Common myeloid progenitor, CD34-positive (primary cell): Measurements from ENCODE around the gene MARCHF11.

Source experiments
- CTCF ChIA-PET: fragments of 350-600 bp; sonication (Branson Sonifier 250); formaldehyde crosslinking; loops from one replicate; lab custom pipeline; 2021; ENCODE audit warnings: antibody characterized with exemption; lab: Charles Lee
- POLR2A ChIA-PET: fragments of 350-600 bp; sonication (Branson Sonifier 250); formaldehyde crosslinking; loops from one replicate; lab custom pipeline; 2021; ENCODE audit warnings: antibody characterized with exemption; lab: Charles Lee
- DNase-seq, 3 donors: peaks; one replicate each; pipeline versions ENCODE4 v3.0.0 to v3.0.0-alpha.2; 2013
- H3K27ac ChIP-seq, 2 experiments: 1 replicate in 1 of 2; 2 replicates in 1 of 2; pipeline ENCODE4 v1.7.0; 2013; ENCODE audit warnings: inconsistent platforms in 2 of 2, low read length in 2 of 2, mild to moderate bottlenecking in 2 of 2, low read depth in 1 of 2, moderate library complexity in 1 of 2; ENCODE audit not compliant: severe bottlenecking in 2 of 2, insufficient read depth in 1 of 2, poor library complexity in 1 of 2
- H3K27me3 ChIP-seq, 5 experiments: replicated peaks in 2 of 5; 1 replicate in 3 of 5; 2 replicates in 2 of 5; pipeline versions ENCODE4 v1.6.1 to v1.7.0; 2013; ENCODE audit warnings: low read length in 4 of 5, mild to moderate bottlenecking in 2 of 5, moderate library complexity in 2 of 5, inconsistent platforms in 1 of 5; ENCODE audit not compliant: insufficient read depth in 5 of 5, control insufficient read depth in 4 of 5
- H3K36me3 ChIP-seq, 4 experiments: 1 replicate in 2 of 4; 2 replicates in 2 of 4; pipeline versions ENCODE4 v1.6.1 to v1.7.0; 2013; ENCODE audit warnings: low read length in 3 of 4, control low read depth in 1 of 4, mild to moderate bottlenecking in 1 of 4; ENCODE audit not compliant: control insufficient read depth in 4 of 4, insufficient read depth in 4 of 4
- H3K4me1 ChIP-seq, 4 experiments: 1 replicate in 3 of 4; 2 replicates in 1 of 4; pipeline versions ENCODE4 v1.6.1 to v1.7.1; 2013; ENCODE audit warnings: low read length in 3 of 4, mild to moderate bottlenecking in 3 of 4, control low read depth in 1 of 4, inconsistent platforms in 1 of 4, moderate library complexity in 1 of 4; ENCODE audit not compliant: control insufficient read depth in 4 of 4, insufficient read depth in 4 of 4; ENCODE audit errors: control extremely low read depth in 1 of 4
- H3K4me3 ChIP-seq, 7 experiments: 1 replicate in 4 of 7; 2 replicates in 3 of 7; pipeline versions ENCODE4 v1.5.1 to v1.7.0; 2013; ENCODE audit warnings: mild to moderate bottlenecking in 7 of 7, low read length in 6 of 7, moderate library complexity in 6 of 7, inconsistent platforms in 2 of 7, low read depth in 2 of 7, control low read depth in 1 of 7; ENCODE audit not compliant: insufficient read depth in 4 of 7, control insufficient read depth in 1 of 7; ENCODE audit errors: extremely low read depth in 1 of 7
- H3K9me3 ChIP-seq, 5 experiments: 1 replicate in 4 of 5; 2 replicates in 1 of 5; pipeline versions ENCODE4 v1.6.1 to v1.7.1; 2013; ENCODE audit warnings: low read length in 4 of 5, mild to moderate bottlenecking in 2 of 5, inconsistent platforms in 1 of 5, low read depth in 1 of 5, moderate library complexity in 1 of 5; ENCODE audit not compliant: control insufficient read depth in 4 of 5, insufficient read depth in 2 of 5; ENCODE audit errors: control extremely low read depth in 1 of 5
- WGBS: methylation state at CpG from one replicate; pipeline ENCODE4 v1.1.5; 2013; ENCODE audit not compliant: insufficient coverage; 5-methylcytosine and 5-hydroxymethylcytosine counted together

The MARCHF11 gene

GRCh38 chr5:16076657-16077056 lies 102.9 kb downstream of the MARCHF11 start:
- Histone ChIP-seq H3K27ac (no peak overlapping the region), H3K9me3 (no peaks in the 10 kb centered on the region), H3K27me3 (no peaks in the 10 kb centered on the region), H3K36me3 (no peaks in the 10 kb centered on the region), H3K4me3 (no peak overlapping the region), H3K4me1 (no peaks in the 10 kb centered on the region)
- no peak for DNase-seq
- ChIA-PET CTCF (no interaction called here), POLR2A (no interaction called here)
- 100% methylated on average over 3 of the region's 7 CpGs for WGBS

- DNase-seq, result no peak
- POLR2A ChIA-PET, result no interaction called here
- WGBS, result 100% methylated on average over 1 of the region's 4 CpGs
- CTCF ChIA-PET, result no interaction called here
- H3K36me3 ChIP-seq, result no peaks in the 10 kb centered on the region
- H3K27me3 ChIP-seq, result no peaks in the 10 kb centered on the region
- no peak overlapping the region for H3K27ac ChIP-seq
- no peak overlapping the region for H3K4me3 ChIP-seq
- no peaks in the 10 kb centered on the region for H3K9me3 ChIP-seq
- no peaks in the 10 kb centered on the region for H3K4me1 ChIP-seq
These were observed 105.2 kb downstream of the MARCHF11 start for GRCh38 chr5:16074358-16074757.

- H3K4me3 ChIP-seq, result no peak overlapping the region
- H3K4me1 ChIP-seq, result no peaks in the 10 kb centered on the region
- no peaks in the 10 kb centered on the region for H3K36me3 ChIP-seq
- WGBS, result no CpG with 5 or more reads among the region's 2 CpGs
- no peaks in the 10 kb centered on the region for H3K27me3 ChIP-seq
- H3K9me3 ChIP-seq, result no peaks in the 10 kb centered on the region
- ChIA-PET CTCF (no interaction called here), POLR2A (no interaction called here)
- no peak for DNase-seq
- H3K27ac ChIP-seq, result no peak overlapping the region
These were observed 107.0 kb downstream of the MARCHF11 start for GRCh38 chr5:16072616-16073015.

- Histone ChIP-seq H3K9me3 (no peaks in the 10 kb centered on the region), H3K4me1 (no peaks in the 10 kb centered on the region), H3K36me3 (no peaks in the 10 kb centered on the region), H3K27me3 (no peaks in the 10 kb centered on the region), H3K27ac (no peak overlapping the region), H3K4me3 (no peak overlapping the region)
- POLR2A ChIA-PET, result no interaction called here
- WGBS, result 95% methylated on average over 7 of the region's 7 CpGs
- no peak for DNase-seq
- CTCF ChIA-PET, result no interaction called here
These were observed 112.2 kb downstream of the MARCHF11 start for GRCh38 chr5:16067415-16067814.

GRCh38 chr5:16066810-16067209 lies 112.8 kb downstream of the MARCHF11 start:
- Histone ChIP-seq H3K36me3 (no peaks in the 10 kb centered on the region), H3K9me3 (no peaks in the 10 kb centered on the region), H3K27ac (no peak overlapping the region), H3K27me3 (no peaks in the 10 kb centered on the region), H3K4me1 (no peaks in the 10 kb centered on the region), H3K4me3 (no peak overlapping the region)
- ChIA-PET CTCF (no interaction called here), POLR2A (no interaction called here)
- no peak for DNase-seq
- 100% methylated on average over 1 of the region's 2 CpGs for WGBS

GRCh38 chr5:16066320-16066719 lies 113.3 kb downstream of the MARCHF11 start:
- no peak for DNase-seq
- Histone ChIP-seq H3K9me3 (no peaks in the 10 kb centered on the region), H3K4me1 (no peaks in the 10 kb centered on the region), H3K27me3 (no peaks in the 10 kb centered on the region), H3K36me3 (no peaks in the 10 kb centered on the region), H3K4me3 (no peak overlapping the region), H3K27ac (no peak overlapping the region)
- WGBS, result no CpG with 5 or more reads among the region's 2 CpGs
- CTCF ChIA-PET, result no interaction called here
- POLR2A ChIA-PET, result no interaction called here

GRCh38 chr5:16065831-16066230 lies 113.8 kb downstream of the MARCHF11 start:
- no peak overlapping the region for H3K27ac ChIP-seq
- DNase-seq, result no peak
- no peaks in the 10 kb centered on the region for H3K36me3 ChIP-seq
- POLR2A ChIA-PET, result no interaction called here
- CTCF ChIA-PET, result no interaction called here
- WGBS, result 100% methylated on average over 3 of the region's 4 CpGs
- no peak overlapping the region for H3K4me3 ChIP-seq
- H3K27me3 ChIP-seq, result no peaks in the 10 kb centered on the region
- H3K9me3 ChIP-seq, result no peaks in the 10 kb centered on the region
- H3K4me1 ChIP-seq, result no peaks in the 10 kb centered on the region
